HL-60 (cell line): ENCODE data around the gene DCAF8L2.
"Not testable (repeated sequence)": the region's sequence is repeated elsewhere in the genome, so short reads cannot be mapped to it uniquely, and the experiment has no call there.

Experiments used
- DNase-seq, 2 experiments: peaks; one replicate each; pipeline ENCODE4 v3.0.0-alpha.2; 2010 to 2020; ENCODE audit warnings: low read depth in 1 of 2, low spot score in 1 of 2
- H3K27ac ChIP-seq: fragments of 250-450 bp; sonication (Bioruptor Pico); replicated peaks from 2 replicates; pipeline ENCODE4 v1.5.1; 2020; ENCODE audit warnings: mild to moderate bottlenecking, moderate library complexity
- H3K27me3 ChIP-seq: fragments of 250-450 bp; sonication (Bioruptor Pico); 2 replicates; pipeline ENCODE4 v1.5.1; 2021; ENCODE audit warnings: mild to moderate bottlenecking, moderate library complexity; ENCODE audit not compliant: insufficient read depth, poor library complexity, severe bottlenecking
- H3K4me3 ChIP-seq: replicated peaks from 2 replicates; pipeline ENCODE4 v1.5.1; 2011; ENCODE audit warnings: mild to moderate bottlenecking, control low read depth, low read length; ENCODE audit not compliant: insufficient read depth
- GABPA ChIP-seq: IDR thresholded peaks from 2 replicates; pipeline ENCODE4 v1.6.1; 2012; ENCODE audit warnings: low read depth
- POLR2AphosphoS5 ChIP-seq: IDR thresholded peaks from 2 replicates; pipeline ENCODE4 v1.6.1; 2012; ENCODE audit warnings: low read depth
- SPI1 ChIP-seq: IDR thresholded peaks from 2 replicates; pipeline ENCODE4 v1.6.1; 2012; ENCODE audit warnings: low read depth, mild to moderate bottlenecking, borderline replicate concordance
- TF ChIP-seq, protein P1 (sequence below): IDR thresholded peaks from 2 replicates; pipeline ENCODE4 v1.6.1; 2012; ENCODE audit warnings: low read depth; ENCODE audit not compliant: insufficient replicate concordance
- TF ChIP-seq, protein P2 (sequence below): IDR thresholded peaks from one replicate; pipeline ENCODE4 v1.5.1; 2011; ENCODE audit warnings: low read length, control low read depth, inconsistent platforms; ENCODE audit not compliant: insufficient read depth

Gene DCAF8L2

DNA sequence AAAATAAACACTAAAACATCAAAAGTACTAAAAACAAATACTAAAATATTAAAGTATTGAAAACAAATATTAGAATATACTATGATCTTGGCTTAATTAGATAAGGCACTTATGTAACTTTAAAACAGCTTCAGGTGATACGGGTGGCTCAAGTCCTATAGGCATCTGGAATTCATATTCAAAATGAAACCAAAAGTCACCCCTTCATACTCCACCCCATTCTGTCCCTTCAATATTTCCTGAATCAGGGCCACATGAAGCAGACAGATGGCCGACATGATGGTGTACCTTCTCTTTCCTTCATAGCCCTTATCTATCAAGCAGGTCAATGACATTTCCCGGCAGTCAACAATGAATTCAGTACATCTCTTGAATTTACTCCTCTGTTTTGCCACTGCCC is 145.8 kb downstream of the DCAF8L2 start:
- H3K27me3 ChIP-seq = no peaks in the 10 kb centered on the region
- no peak overlapping the region for H3K4me3 ChIP-seq
- DNase-seq = no peak
- TF ChIP-seq, protein P1, sequence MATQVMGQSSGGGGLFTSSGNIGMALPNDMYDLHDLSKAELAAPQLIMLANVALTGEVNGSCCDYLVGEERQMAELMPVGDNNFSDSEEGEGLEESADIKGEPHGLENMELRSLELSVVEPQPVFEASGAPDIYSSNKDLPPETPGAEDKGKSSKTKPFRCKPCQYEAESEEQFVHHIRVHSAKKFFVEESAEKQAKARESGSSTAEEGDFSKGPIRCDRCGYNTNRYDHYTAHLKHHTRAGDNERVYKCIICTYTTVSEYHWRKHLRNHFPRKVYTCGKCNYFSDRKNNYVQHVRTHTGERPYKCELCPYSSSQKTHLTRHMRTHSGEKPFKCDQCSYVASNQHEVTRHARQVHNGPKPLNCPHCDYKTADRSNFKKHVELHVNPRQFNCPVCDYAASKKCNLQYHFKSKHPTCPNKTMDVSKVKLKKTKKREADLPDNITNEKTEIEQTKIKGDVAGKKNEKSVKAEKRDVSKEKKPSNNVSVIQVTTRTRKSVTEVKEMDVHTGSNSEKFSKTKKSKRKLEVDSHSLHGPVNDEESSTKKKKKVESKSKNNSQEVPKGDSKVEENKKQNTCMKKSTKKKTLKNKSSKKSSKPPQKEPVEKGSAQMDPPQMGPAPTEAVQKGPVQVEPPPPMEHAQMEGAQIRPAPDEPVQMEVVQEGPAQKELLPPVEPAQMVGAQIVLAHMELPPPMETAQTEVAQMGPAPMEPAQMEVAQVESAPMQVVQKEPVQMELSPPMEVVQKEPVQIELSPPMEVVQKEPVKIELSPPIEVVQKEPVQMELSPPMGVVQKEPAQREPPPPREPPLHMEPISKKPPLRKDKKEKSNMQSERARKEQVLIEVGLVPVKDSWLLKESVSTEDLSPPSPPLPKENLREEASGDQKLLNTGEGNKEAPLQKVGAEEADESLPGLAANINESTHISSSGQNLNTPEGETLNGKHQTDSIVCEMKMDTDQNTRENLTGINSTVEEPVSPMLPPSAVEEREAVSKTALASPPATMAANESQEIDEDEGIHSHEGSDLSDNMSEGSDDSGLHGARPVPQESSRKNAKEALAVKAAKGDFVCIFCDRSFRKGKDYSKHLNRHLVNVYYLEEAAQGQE = no peak
- TF ChIP-seq GABPA (no peak), SPI1 (no peak), POLR2AphosphoS5 (no peak)
- TF ChIP-seq, protein P2, sequence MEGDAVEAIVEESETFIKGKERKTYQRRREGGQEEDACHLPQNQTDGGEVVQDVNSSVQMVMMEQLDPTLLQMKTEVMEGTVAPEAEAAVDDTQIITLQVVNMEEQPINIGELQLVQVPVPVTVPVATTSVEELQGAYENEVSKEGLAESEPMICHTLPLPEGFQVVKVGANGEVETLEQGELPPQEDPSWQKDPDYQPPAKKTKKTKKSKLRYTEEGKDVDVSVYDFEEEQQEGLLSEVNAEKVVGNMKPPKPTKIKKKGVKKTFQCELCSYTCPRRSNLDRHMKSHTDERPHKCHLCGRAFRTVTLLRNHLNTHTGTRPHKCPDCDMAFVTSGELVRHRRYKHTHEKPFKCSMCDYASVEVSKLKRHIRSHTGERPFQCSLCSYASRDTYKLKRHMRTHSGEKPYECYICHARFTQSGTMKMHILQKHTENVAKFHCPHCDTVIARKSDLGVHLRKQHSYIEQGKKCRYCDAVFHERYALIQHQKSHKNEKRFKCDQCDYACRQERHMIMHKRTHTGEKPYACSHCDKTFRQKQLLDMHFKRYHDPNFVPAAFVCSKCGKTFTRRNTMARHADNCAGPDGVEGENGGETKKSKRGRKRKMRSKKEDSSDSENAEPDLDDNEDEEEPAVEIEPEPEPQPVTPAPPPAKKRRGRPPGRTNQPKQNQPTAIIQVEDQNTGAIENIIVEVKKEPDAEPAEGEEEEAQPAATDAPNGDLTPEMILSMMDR = no peak
- no peak overlapping the region for H3K27ac ChIP-seq

DNA sequence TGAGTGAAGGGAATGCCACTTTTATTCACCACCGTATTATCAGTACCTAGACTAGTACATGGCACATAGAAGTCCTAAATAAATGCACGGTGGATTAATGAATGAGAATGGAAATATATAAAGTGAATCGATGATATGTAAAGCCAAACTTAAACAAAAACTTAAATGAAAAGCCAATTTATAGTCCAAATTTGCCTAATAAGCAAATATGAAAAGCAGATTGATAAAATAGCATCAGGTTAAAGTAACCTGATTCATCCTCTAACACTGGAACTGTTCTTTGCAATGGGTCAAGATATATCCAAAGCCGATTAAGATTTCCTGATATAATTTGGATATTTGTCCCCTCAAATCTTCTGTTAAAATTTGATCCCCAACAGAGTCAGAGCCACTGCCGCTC is 150.8 kb downstream of the DCAF8L2 start:
- H3K27ac ChIP-seq = no peak overlapping the region
- H3K27me3 ChIP-seq = no peaks in the 10 kb centered on the region
- DNase-seq = no peak
- TF ChIP-seq, protein P2 = no peak
- TF ChIP-seq, protein P1 = no peak
- TF ChIP-seq SPI1 = no peak
- no peak for TF ChIP-seq POLR2AphosphoS5
- TF ChIP-seq GABPA = no peak
- H3K4me3 ChIP-seq = no peak overlapping the region

DNA sequence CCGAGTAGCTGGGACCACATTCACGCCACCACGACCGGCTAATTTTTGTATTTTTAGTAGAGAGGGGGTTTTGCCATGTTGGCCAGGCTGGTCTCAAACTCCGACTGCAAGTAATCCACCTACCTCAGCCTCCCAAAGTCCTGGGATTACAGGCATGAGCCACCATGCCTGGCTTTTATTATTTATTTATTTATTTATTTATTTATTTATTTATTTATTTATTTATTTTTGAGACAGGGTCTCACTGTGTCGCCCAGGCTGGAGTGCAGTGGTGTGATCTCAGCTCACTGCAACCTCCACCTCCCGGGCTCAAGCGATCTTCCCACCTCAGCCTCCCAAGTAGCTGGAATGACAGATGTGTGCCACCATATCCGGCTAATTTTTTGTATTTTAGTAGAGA is 153.4 kb downstream of the DCAF8L2 start:
- not testable (repeated sequence) for H3K27me3 ChIP-seq, H3K4me3 ChIP-seq, DNase-seq, H3K27ac ChIP-seq

DNA sequence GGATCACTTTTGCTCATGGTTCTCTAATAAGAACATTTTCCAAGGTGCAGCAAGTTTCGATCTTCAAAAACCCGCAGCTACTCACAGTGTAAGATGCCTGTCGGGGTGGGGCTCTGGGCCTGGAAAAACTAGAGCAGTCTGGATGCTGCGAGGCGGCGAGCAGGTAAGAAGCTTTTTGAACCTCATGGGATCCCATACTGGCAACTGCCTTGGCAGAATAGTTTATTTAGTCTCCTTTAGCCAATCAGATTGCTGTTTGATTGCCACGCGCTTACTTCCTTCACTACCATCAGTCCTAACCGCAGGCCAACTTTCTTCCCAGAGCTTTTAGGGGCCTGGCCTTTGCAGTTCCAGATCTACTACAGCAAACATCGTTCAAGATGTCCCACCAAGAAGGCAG is 156.4 kb downstream of the DCAF8L2 start:
- Histone ChIP-seq H3K4me3 (no peak overlapping the region), H3K27me3 (no peaks in the 10 kb centered on the region), H3K27ac (no peak overlapping the region)
- no peak for DNase-seq
- TF ChIP-seq, protein P2 = no peak
- TF ChIP-seq POLR2AphosphoS5 = no peak
- TF ChIP-seq GABPA = no peak
- no peak for TF ChIP-seq SPI1
- TF ChIP-seq, protein P1 = no peak

DNA sequence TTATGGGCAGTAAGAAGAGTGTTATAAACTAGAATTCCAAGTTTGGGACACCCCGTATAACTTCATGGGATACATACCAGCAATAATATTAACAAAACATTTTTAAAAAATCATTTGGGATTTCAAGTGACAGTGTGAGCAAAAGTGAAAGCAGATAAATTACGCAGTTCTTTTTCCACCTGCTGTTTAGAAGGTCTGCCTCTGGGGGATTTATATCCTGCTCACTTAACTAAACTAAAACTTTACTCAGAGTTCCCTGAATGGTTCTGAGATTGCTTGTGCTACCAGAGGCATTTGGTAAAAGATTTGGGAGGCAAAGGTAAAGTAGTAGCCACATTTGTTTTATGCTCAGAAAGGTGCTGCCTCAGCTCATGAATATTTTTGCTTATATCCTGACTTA is 160.2 kb downstream of the DCAF8L2 start:
- not testable (repeated sequence) for H3K4me3 ChIP-seq, H3K27ac ChIP-seq

More for the DNA sequence above, 160.2 kb downstream of the DCAF8L2 start:
- DNase-seq, H3K27me3 ChIP-seq: not testable (repeated sequence)
